IMR-90 (cell line): ENCODE measurements around the gene SVIL.
"Not testable (repeated sequence)": the region's sequence is repeated elsewhere in the genome, so short reads cannot be mapped to it uniquely, and the experiment has no call there.

Experiments
- CTCF ChIP-seq: conservative IDR thresholded peaks from 2 replicates; pipeline ENCODE4 v1.5.1; 2012; ENCODE audit warnings: mild to moderate bottlenecking, low read depth, low read length, improper control_type of control experiment
- POLR2A ChIP-seq: IDR thresholded peaks from 2 replicates; pipeline ENCODE4 v1.6.1; 2012; ENCODE audit warnings: mild to moderate bottlenecking, low read depth, low read length
- TF ChIP-seq, protein P1 (sequence below): fragments of 150-350 bp; IDR thresholded peaks from 2 replicates; pipeline ENCODE4 v1.6.1; 2016; ENCODE audit warnings: low read depth, mild to moderate bottlenecking, low read length, moderate library complexity, borderline replicate concordance

GRCh38 chr10:29549493-29549892 is 85.3 kb downstream of the SVIL start:
- TF ChIP-seq POLR2A, CTCF: not testable (repeated sequence)
- TF ChIP-seq, protein P1, sequence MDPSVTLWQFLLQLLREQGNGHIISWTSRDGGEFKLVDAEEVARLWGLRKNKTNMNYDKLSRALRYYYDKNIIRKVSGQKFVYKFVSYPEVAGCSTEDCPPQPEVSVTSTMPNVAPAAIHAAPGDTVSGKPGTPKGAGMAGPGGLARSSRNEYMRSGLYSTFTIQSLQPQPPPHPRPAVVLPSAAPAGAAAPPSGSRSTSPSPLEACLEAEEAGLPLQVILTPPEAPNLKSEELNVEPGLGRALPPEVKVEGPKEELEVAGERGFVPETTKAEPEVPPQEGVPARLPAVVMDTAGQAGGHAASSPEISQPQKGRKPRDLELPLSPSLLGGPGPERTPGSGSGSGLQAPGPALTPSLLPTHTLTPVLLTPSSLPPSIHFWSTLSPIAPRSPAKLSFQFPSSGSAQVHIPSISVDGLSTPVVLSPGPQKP, result not testable (repeated sequence)
